Measurements from ENCODE around the gene WRAP53. TPM values are rescaled to one million over a fixed set of nuclear protein-coding genes. Genes with fewer than 3 reads are reported as not detected.

Gene WRAP53
- total and polyA plus RNA-seq, 2 donors (not counting 1 experiment from before 2014, with no cell fraction given), result 13.1 to 18.2 TPM

GRCh38 chr17:7714721-7715594, 26.7 kb downstream of the WRAP53 start:
- no peak overlapping the region for H3K4me3 ChIP-seq (ENCODE audit: control extremely low read depth in 1 of 5, extremely low read depth in 1 of 5, insufficient read depth in 1 of 5, low read depth in 2 of 5, low read length in 4 of 5)
- no peak overlapping the region for H3K27ac ChIP-seq (ENCODE audit: low read length in 2 of 2)
- no peak overlapping the region for H2AFZ ChIP-seq (ENCODE audit: insufficient read depth, low read depth, low read length, poor library complexity, severe bottlenecking)
- peaks cover 26 to 31% of the 10 kb centered on the region in 2 donors for H3K4me1 ChIP-seq (ENCODE audit: control insufficient read depth in 2 of 2, insufficient read depth in 2 of 2, low read length in 2 of 2)
- no peaks in the 10 kb centered on the region for H3K79me2 ChIP-seq (ENCODE audit: control insufficient read depth, insufficient read depth, low read length)
- no peaks in the 10 kb centered on the region for H4K20me1 ChIP-seq (ENCODE audit: control insufficient read depth, insufficient read depth, low read length, poor library complexity, severe bottlenecking)
- ChIA-PET CTCF (no interaction called here), POLR2A (interaction anchor here (0.6 kb wide), 1 partner anchor 489 kb away, joined by 3 read pairs; no protein-coding TSS in a partner anchor)
- H3K4me2 ChIP-seq (replicated peaks; ENCODE audit: low read depth, low read length, poor library complexity, severe bottlenecking), result no peak overlapping the region
- H3K27me3 ChIP-seq (replicated peaks in 1 of 4; ENCODE audit: control extremely low read depth in 1 of 4, control insufficient read depth in 3 of 4, insufficient read depth in 4 of 4, low read length in 3 of 4), result peaks cover 0 to 83% (median 38%) of the 10 kb centered on the region in 4 experiments
- WGBS (ENCODE audit: insufficient coverage), result 88% methylated on average over 5 of the region's 10 CpGs
- peaks cover 0 to 3% (median 0%) of the 10 kb centered on the region in 3 donors for H3K9me3 ChIP-seq (ENCODE audit: control extremely low read depth in 1 of 3, control insufficient read depth in 2 of 3, insufficient read depth in 1 of 3, low read length in 2 of 3)
- ATAC-seq (ENCODE audit: low read depth) (no peak), DNase-seq (no peak)
- H3K36me3 ChIP-seq (replicated peaks in 1 of 2; ENCODE audit: control extremely low read depth in 1 of 2, control insufficient read depth in 1 of 2, extremely low read depth in 1 of 2, insufficient read depth in 2 of 2, low read length in 1 of 2), result no peaks in the 10 kb centered on the region
- H3K9me3 Mint-ChIP-seq (ENCODE audit: insufficient read depth), result no peaks in the 10 kb centered on the region
- H3K4me1 Mint-ChIP-seq, result peaks cover 34% of the 10 kb centered on the region
- H3K9ac ChIP-seq (ENCODE audit: low read length), result no peak overlapping the region
- H3K27ac Mint-ChIP-seq, result peak overlapping the region; percentile 15
- intact Hi-C loops (cut with micrococcal nuclease), result no loop called here
- H3K4me3 Mint-ChIP-seq, result no peak overlapping the region
- no peak for TF ChIP-seq EZH2 (IDR thresholded peaks at IDR 0.05; ENCODE audit: borderline replicate concordance, insufficient read depth, low read depth, low read length, poor library complexity, severe bottlenecking)
- no peak for TF ChIP-seq CTCF (IDR thresholded peaks at IDR 0.05)
- H3K27me3 Mint-ChIP-seq, result peaks cover 72% of the 10 kb centered on the region
